DMS114 treated with DMSO at 0.1 percent for 48 hours (cell line): ENCODE measurements around the gene TRIM3.

Source experiments
- DNase-seq: peaks from one replicate; lab custom pipeline; 2025; ENCODE audit not compliant: unreplicated experiment; lab: John Stamatoyannopoulos, UW

TRIM3 gene

GRCh38 chr11:6404342-6405051 lies 69.2 kb downstream of the TRIM3 start:
- DNase-seq: no peak

GRCh38 chr11:6403539-6403938 lies 70.2 kb downstream of the TRIM3 start:
- no peak for DNase-seq

- DNase-seq: no peak
Observed at GRCh38 chr11:6402561-6402981, 71.2 kb downstream of the TRIM3 start.

- DNase-seq: no peak
Observed at GRCh38 chr11:6402061-6402470, 71.7 kb downstream of the TRIM3 start.

GRCh38 chr11:6401464-6401863 lies 72.3 kb downstream of the TRIM3 start:
- DNase-seq: no peak

- no peak for DNase-seq
Observed at GRCh38 chr11:6400431-6401345, 73.1 kb downstream of the TRIM3 start.
